PC-9 (cell line): ENCODE data around the gene ASCC3. TPM values are rescaled to one million over a fixed set of nuclear protein-coding genes. Genes with fewer than 3 reads are reported as not detected.

ENCODE experiments used
- BruUV-seq: library from RNA; stranded (reverse); fragments of 400-500 nt; replicated peaks from 2 replicates; lab custom pipeline; 2021; lab: Mats Ljungman, UMichigan
- CTCF ChIA-PET: fragments of 300-600 bp; sonication (Branson Sonifier 250); formaldehyde crosslinking; loops from one replicate; lab custom pipeline; 2022; ENCODE audit warnings: antibody characterized with exemption; lab: Charles Lee
- POLR2A ChIA-PET: fragments of 300-600 bp; sonication (Branson Sonifier 250); formaldehyde crosslinking; loops from one replicate; lab custom pipeline; 2022; ENCODE audit warnings: antibody characterized with exemption; ENCODE audit not compliant: unreplicated experiment; lab: Charles Lee
- DNase-seq, 2 experiments: peaks; one replicate each; pipeline versions ENCODE4 v3.0.0 to v3.0.0-alpha.2; 2015 to 2022; ENCODE audit warnings: mixed read lengths in 1 of 2
- H2AFZ ChIP-seq: fragments of 200-600 bp; sonication (generic); 2 replicates; pipeline ENCODE4 v1.8.1; 2017; ENCODE audit warnings: antibody characterized with exemption
- H3F3A ChIP-seq: fragments of 200-600 bp; sonication (generic); 2 replicates; pipeline ENCODE4 v1.8.1; 2017; ENCODE audit warnings: antibody characterized with exemption, mild to moderate bottlenecking, low read depth; ENCODE audit not compliant: insufficient read depth
- H3K27ac ChIP-seq: fragments of 200-600 bp; sonication (generic); 2 replicates; pipeline ENCODE4 v1.6.1; 2016; ENCODE audit warnings: mixed run types
- H3K27me3 ChIP-seq: fragments of 200-600 bp; sonication (generic); 2 replicates; pipeline ENCODE4 v1.6.1; 2016; ENCODE audit warnings: low read depth, mixed run types; ENCODE audit not compliant: insufficient read depth
- H3K36me3 ChIP-seq: fragments of 200-600 bp; sonication (generic); 2 replicates; pipeline ENCODE4 v1.6.1; 2016; ENCODE audit warnings: low read depth, mixed run types
- H3K4me1 ChIP-seq: fragments of 200-600 bp; sonication (generic); replicated peaks from 2 replicates; pipeline ENCODE4 v1.6.1; 2016; ENCODE audit warnings: mixed run types; ENCODE audit not compliant: insufficient read depth
- H3K4me2 ChIP-seq: fragments of 200-600 bp; sonication (generic); 2 replicates; pipeline ENCODE4 v1.6.1; 2017; ENCODE audit warnings: mixed run types
- H3K4me3 ChIP-seq: fragments of 200-600 bp; sonication (generic); 2 replicates; pipeline ENCODE4 v1.6.1; 2016; ENCODE audit warnings: mixed run types
- H3K79me2 ChIP-seq: fragments of 200-600 bp; sonication (generic); 2 replicates; pipeline ENCODE4 v1.6.1; 2017; ENCODE audit warnings: low read depth, mixed run types
- H3K9me2 ChIP-seq: fragments of 200-600 bp; sonication (generic); 2 replicates; pipeline ENCODE4 v1.8.1; 2017; ENCODE audit warnings: mild to moderate bottlenecking; ENCODE audit not compliant: insufficient read depth
- H3K9me3 ChIP-seq: fragments of 200-600 bp; sonication (generic); 2 replicates; pipeline ENCODE4 v1.8.1; 2016; ENCODE audit warnings: low read depth; ENCODE audit not compliant: insufficient read depth
- H4K20me1 ChIP-seq: fragments of 200-600 bp; sonication (generic); 2 replicates; pipeline ENCODE4 v1.8.1; 2017; ENCODE audit not compliant: insufficient read depth
- CTCF ChIP-seq: fragments of 200-600 bp; sonication (generic); conservative IDR thresholded peaks from 2 replicates; pipeline ENCODE4 v1.6.1; 2017; ENCODE audit warnings: mixed run types, antibody characterized with exemption, mild to moderate bottlenecking, moderate library complexity
- EZH2 ChIP-seq: fragments of 200-600 bp; sonication (generic); IDR thresholded peaks from 2 replicates; pipeline ENCODE4 v1.8.0; 2017; ENCODE audit warnings: antibody characterized with exemption, low read depth
- intact Hi-C: fragments of 100-400 bp; cut with micrococcal nuclease; formaldehyde crosslinking; loops from one replicate; pipeline ENCODE4 v1.10.0; 2022; ENCODE audit not compliant: unreplicated experiment
- total RNA-seq: library from RNA; stranded (reverse); gene quantifications from 2 replicates; pipeline ENCODE4 v1.2.3, GENCODE V29; 2021

Gene ASCC3
- total RNA-seq, 1 experiment from 2014 or later: 29.4 TPM

DNA sequence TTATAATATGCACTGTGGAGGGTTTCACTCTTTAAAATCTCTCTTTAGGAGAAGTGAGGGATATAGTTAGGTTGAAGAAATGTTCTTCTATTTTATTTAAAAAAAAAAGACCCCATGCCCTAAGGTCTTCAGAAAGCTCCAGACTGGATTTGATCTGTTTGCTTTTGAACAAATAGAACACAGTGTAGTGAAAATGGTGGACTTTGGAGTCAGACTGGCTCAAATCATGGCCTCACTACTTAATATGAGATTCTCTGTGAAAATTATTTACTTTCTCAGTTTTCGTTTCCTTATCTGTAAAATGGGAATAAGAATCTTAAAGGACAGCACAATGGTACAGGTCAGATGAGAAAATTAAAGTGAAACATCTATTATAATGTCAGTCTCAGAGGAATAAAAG, 203.9 kb downstream of the ASCC3 start:
- Histone ChIP-seq H3K36me3 (peaks cover 7% of the 10 kb centered on the region; the same call in 1 of the 2 replicates), H3K79me2 (no peaks in the 10 kb centered on the region), H4K20me1 (no peaks in the 10 kb centered on the region), H2AFZ (no peak overlapping the region), H3K4me2 (no peak overlapping the region), H3K27me3 (no peaks in the 10 kb centered on the region), H3K9me2 (no peaks in the 10 kb centered on the region), H3K4me1 (no peaks in the 10 kb centered on the region), H3K27ac (no peak overlapping the region), H3F3A (no peaks in the 10 kb centered on the region), H3K4me3 (no peak overlapping the region), H3K9me3 (no peaks in the 10 kb centered on the region)
- POLR2A ChIA-PET: no interaction called here
- CTCF ChIA-PET: no interaction called here
- TF ChIP-seq CTCF: no peak
- TF ChIP-seq EZH2: no peak
- no peak for DNase-seq
- no TSS peak for BruUV-seq
- intact Hi-C loops: loop anchor here (5.0 kb wide), 1 partner anchor 550 kb away; no protein-coding TSS in a partner anchor

DNA sequence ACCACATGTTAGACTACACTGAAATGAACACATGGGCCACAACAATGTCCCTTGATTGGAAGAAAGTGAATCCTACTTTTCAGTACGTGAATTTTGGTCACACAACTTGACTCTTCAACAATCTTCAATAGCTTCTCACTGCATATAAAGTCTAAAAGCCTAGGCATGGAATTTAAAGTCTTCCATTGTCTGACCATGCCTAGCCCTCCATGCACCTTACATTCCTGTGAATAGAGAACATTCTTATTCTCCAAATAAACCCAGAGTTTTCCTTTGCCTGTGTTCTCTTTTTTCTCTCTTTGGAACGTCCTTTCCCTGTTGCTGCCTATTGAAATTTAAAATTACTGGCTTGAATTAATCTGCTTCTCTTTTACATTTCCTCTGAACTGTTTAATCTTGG, 207.5 kb downstream of the ASCC3 start:
- H3F3A ChIP-seq: no peaks in the 10 kb centered on the region
- no peaks in the 10 kb centered on the region for H3K4me1 ChIP-seq
- no peaks in the 10 kb centered on the region for H3K9me2 ChIP-seq
- TF ChIP-seq CTCF: no peak
- no peak for TF ChIP-seq EZH2
- ChIA-PET CTCF (no interaction called here), POLR2A (no interaction called here)
- no peak overlapping the region for H3K4me3 ChIP-seq
- no peaks in the 10 kb centered on the region for H3K27me3 ChIP-seq
- H2AFZ ChIP-seq: no peak overlapping the region
- H4K20me1 ChIP-seq: no peaks in the 10 kb centered on the region
- no peak for DNase-seq
- no peak overlapping the region for H3K4me2 ChIP-seq
- 0 out of 2 replicates have a peak, but pooled peaks cover 3% of the 10 kb centered on the region for H3K36me3 ChIP-seq
- H3K79me2 ChIP-seq: no peaks in the 10 kb centered on the region
- intact Hi-C loops: no loop called here
- no TSS peak for BruUV-seq
- H3K27ac ChIP-seq: no peak overlapping the region
- no peaks in the 10 kb centered on the region for H3K9me3 ChIP-seq

- CTCF ChIA-PET: no interaction called here
- TF ChIP-seq EZH2: no peak
- no peak for TF ChIP-seq CTCF
- intact Hi-C loops: no loop called here
Observed at GRCh38 chr6:100671740-100672139, 209.4 kb downstream of the ASCC3 start.

More at GRCh38 chr6:100671740-100672139, 209.4 kb downstream of the ASCC3 start:
- Histone ChIP-seq H2AFZ (no peak overlapping the region), H3K79me2 (no peaks in the 10 kb centered on the region), H3K36me3 (no peaks in the 10 kb centered on the region), H3K27ac (no peak overlapping the region), H3K9me2 (no peaks in the 10 kb centered on the region), H3K27me3 (no peaks in the 10 kb centered on the region), H3K9me3 (no peaks in the 10 kb centered on the region), H3K4me1 (no peaks in the 10 kb centered on the region), H3K4me3 (no peak overlapping the region), H4K20me1 (no peaks in the 10 kb centered on the region), H3K4me2 (no peak overlapping the region), H3F3A (no peaks in the 10 kb centered on the region)
- POLR2A ChIA-PET: no interaction called here
- no peak for DNase-seq
- no TSS peak for BruUV-seq
